Mucosa of stomach (tissue), 1 donor: Measurements from ENCODE around the gene ZNF714.
"Not testable (repeated sequence)": the region's sequence is repeated elsewhere in the genome, so short reads cannot be mapped to it uniquely, and the experiment has no call there.

Source experiments
- H3K27me3 ChIP-seq: one replicate; pipeline ENCODE4 v1.7.0; 2013; ENCODE audit warnings: mild to moderate bottlenecking, low read length; ENCODE audit not compliant: control insufficient read depth, insufficient read depth
- H3K36me3 ChIP-seq: one replicate; pipeline ENCODE4 v1.7.0; 2013; ENCODE audit warnings: low read length; ENCODE audit not compliant: control insufficient read depth, insufficient read depth
- H3K4me1 ChIP-seq: one replicate; pipeline ENCODE4 v1.7.0; 2013; ENCODE audit warnings: mild to moderate bottlenecking, low read length; ENCODE audit not compliant: control insufficient read depth, insufficient read depth
- H3K4me3 ChIP-seq: one replicate; pipeline ENCODE4 v1.7.0; 2013; ENCODE audit warnings: low read length
- H3K9ac ChIP-seq: one replicate; pipeline ENCODE4 v1.7.0; 2013; ENCODE audit warnings: mild to moderate bottlenecking, low read length, moderate library complexity
- H3K9me3 ChIP-seq: one replicate; pipeline ENCODE4 v1.7.0; 2013; ENCODE audit warnings: mild to moderate bottlenecking, low read length, moderate library complexity; ENCODE audit not compliant: control insufficient read depth
- donor health status: Pancreatic carcinoma.

ZNF714 gene

GRCh38 chr19:21138130-21138529, 56.1 kb downstream of the ZNF714 start:
- Histone ChIP-seq H3K9me3 (no peaks in the 10 kb centered on the region), H3K36me3 (no peaks in the 10 kb centered on the region), H3K4me1 (peaks cover 1% of the 10 kb centered on the region), H3K4me3 (no peak overlapping the region), H3K9ac (no peak overlapping the region), H3K27me3 (no peaks in the 10 kb centered on the region)

- not testable (repeated sequence) for H3K4me3 ChIP-seq, H3K9me3 ChIP-seq, H3K36me3 ChIP-seq, H3K4me1 ChIP-seq, H3K27me3 ChIP-seq, H3K9ac ChIP-seq
These were observed 59.0 kb downstream of the ZNF714 start for GRCh38 chr19:21141006-21141405.

GRCh38 chr19:21141787-21142464, 59.9 kb downstream of the ZNF714 start, which contains the start of gene ZNF431:
ZNF431 (plus strand) TSS chr19:21142040; CDS start chr19:21142184, 144 bp downstream.
- peak within 1 kb of the TSS; percentile 66 for H3K4me3 ChIP-seq
- H3K9ac ChIP-seq = peak within 1 kb of the TSS; percentile 82
- H3K36me3 ChIP-seq = no peaks in the 10 kb centered on the region
- H3K27me3 ChIP-seq = no peaks in the 10 kb centered on the region
- H3K9me3 ChIP-seq = no peaks in the 10 kb centered on the region
- H3K4me1 ChIP-seq = peaks cover 9% of the 10 kb centered on the region

GRCh38 chr19:21143428-21143827, 61.4 kb downstream of the ZNF714 start:
- Histone ChIP-seq H3K9me3 (no peaks in the 10 kb centered on the region), H3K36me3 (no peaks in the 10 kb centered on the region), H3K4me3 (no peak overlapping the region), H3K27me3 (no peaks in the 10 kb centered on the region), H3K9ac (no peak overlapping the region), H3K4me1 (peaks cover 9% of the 10 kb centered on the region)

- Histone ChIP-seq H3K36me3 (no peaks in the 10 kb centered on the region), H3K9ac (no peak overlapping the region), H3K4me3 (no peak overlapping the region)
These were observed 61.9 kb downstream of the ZNF714 start for GRCh38 chr19:21143854-21144253.

GRCh38 chr19:21147540-21147939, 65.5 kb downstream of the ZNF714 start:
- Histone ChIP-seq H3K4me1 (peaks cover 9% of the 10 kb centered on the region), H3K4me3 (no peak overlapping the region), H3K9me3 (no peaks in the 10 kb centered on the region), H3K9ac (no peak overlapping the region), H3K27me3 (no peaks in the 10 kb centered on the region), H3K36me3 (no peaks in the 10 kb centered on the region)

More at GRCh38 chr19:21143854-21144253, 61.9 kb downstream of the ZNF714 start:
- peaks cover 9% of the 10 kb centered on the region for H3K4me1 ChIP-seq
- no peaks in the 10 kb centered on the region for H3K9me3 ChIP-seq
- H3K27me3 ChIP-seq = no peaks in the 10 kb centered on the region

GRCh38 chr19:21148681-21149080, 66.7 kb downstream of the ZNF714 start:
- Histone ChIP-seq H3K4me3 (no peak overlapping the region), H3K9ac (no peak overlapping the region), H3K9me3 (no peaks in the 10 kb centered on the region), H3K4me1 (peaks cover 3% of the 10 kb centered on the region), H3K36me3 (no peaks in the 10 kb centered on the region), H3K27me3 (no peaks in the 10 kb centered on the region)

- Histone ChIP-seq H3K4me1 (no peaks in the 10 kb centered on the region), H3K36me3 (no peaks in the 10 kb centered on the region), H3K27me3 (no peaks in the 10 kb centered on the region), H3K4me3 (no peak overlapping the region), H3K9ac (no peak overlapping the region), H3K9me3 (no peaks in the 10 kb centered on the region)
These were observed 67.9 kb downstream of the ZNF714 start for GRCh38 chr19:21149877-21150276.

- Histone ChIP-seq H3K36me3 (no peaks in the 10 kb centered on the region), H3K4me1 (no peaks in the 10 kb centered on the region), H3K27me3 (no peaks in the 10 kb centered on the region), H3K9ac (no peak overlapping the region), H3K9me3 (no peaks in the 10 kb centered on the region), H3K4me3 (no peak overlapping the region)
These were observed 69.5 kb downstream of the ZNF714 start for GRCh38 chr19:21151460-21151859.

- no peaks in the 10 kb centered on the region for H3K9me3 ChIP-seq
- no peak overlapping the region for H3K4me3 ChIP-seq
- no peak overlapping the region for H3K9ac ChIP-seq
- H3K36me3 ChIP-seq = no peaks in the 10 kb centered on the region
- no peaks in the 10 kb centered on the region for H3K4me1 ChIP-seq
- H3K27me3 ChIP-seq = no peaks in the 10 kb centered on the region
These were observed 76.6 kb downstream of the ZNF714 start for GRCh38 chr19:21158523-21159135.

GRCh38 chr19:21164541-21164940, 82.5 kb downstream of the ZNF714 start:
- Histone ChIP-seq H3K9ac (no peak overlapping the region), H3K9me3 (no peaks in the 10 kb centered on the region), H3K4me1 (no peaks in the 10 kb centered on the region), H3K36me3 (no peaks in the 10 kb centered on the region), H3K4me3 (no peak overlapping the region), H3K27me3 (no peaks in the 10 kb centered on the region)

- Histone ChIP-seq H3K9ac (no peak overlapping the region), H3K4me3 (no peak overlapping the region), H3K27me3 (no peaks in the 10 kb centered on the region), H3K9me3 (no peaks in the 10 kb centered on the region), H3K36me3 (no peaks in the 10 kb centered on the region), H3K4me1 (no peaks in the 10 kb centered on the region)
These were observed 84.4 kb downstream of the ZNF714 start for GRCh38 chr19:21166436-21166835.
